ENCODE measurements around the gene GABBR2.

GABBR2 gene

GRCh38 chr9:98332405-98332831 lies 376.3 kb downstream of the GABBR2 start:
- H3K4me3 ChIP-seq (ENCODE audit: low read depth, low read length): no peak overlapping the region
- DNase-seq (ENCODE audit: low read depth): no peak
- TF ChIP-seq CTCF (conservative IDR thresholded peaks at IDR 0.05; ENCODE audit: low read depth, low read length): no peak

- H3K4me3 ChIP-seq (ENCODE audit: low read depth, low read length): no peak overlapping the region
- DNase-seq (ENCODE audit: low read depth): no peak
- no peak for TF ChIP-seq CTCF (conservative IDR thresholded peaks at IDR 0.05; ENCODE audit: low read depth, low read length)
Observed at GRCh38 chr9:98331536-98332259, 377.0 kb downstream of the GABBR2 start.

- H3K4me3 ChIP-seq (ENCODE audit: low read depth, low read length): no peak overlapping the region
- DNase-seq (ENCODE audit: low read depth): peak; percentile 74
- TF ChIP-seq CTCF (conservative IDR thresholded peaks at IDR 0.05; ENCODE audit: low read depth, low read length): no peak
Observed at GRCh38 chr9:98330831-98331230, 377.9 kb downstream of the GABBR2 start.

DNA sequence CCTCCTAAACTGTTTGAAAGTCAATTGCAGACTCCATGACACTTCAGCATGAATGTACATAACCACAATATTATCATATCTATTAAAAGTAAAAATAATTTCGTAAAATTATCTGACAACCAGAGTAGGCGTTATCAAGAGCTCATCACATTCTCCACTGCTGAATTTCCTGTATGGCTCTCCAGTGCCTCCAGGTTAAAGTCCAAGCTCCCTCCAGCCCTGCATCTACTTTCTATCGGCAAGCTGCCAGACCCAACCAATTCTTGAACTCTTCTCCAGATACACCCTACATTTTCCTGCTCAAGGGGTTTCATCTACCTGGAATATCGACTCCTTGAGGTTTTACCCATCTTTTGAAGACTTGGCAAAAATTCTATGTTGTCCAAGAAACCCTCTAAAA lies 378.8 kb downstream of the GABBR2 start:
- no peak for DNase-seq (ENCODE audit: low read depth)
- TF ChIP-seq CTCF (conservative IDR thresholded peaks at IDR 0.05; ENCODE audit: low read depth, low read length): no peak
- H3K4me3 ChIP-seq (ENCODE audit: low read depth, low read length): no peak overlapping the region

- H3K4me3 ChIP-seq (ENCODE audit: low read depth, low read length): no peak overlapping the region
- no peak for TF ChIP-seq CTCF (conservative IDR thresholded peaks at IDR 0.05; ENCODE audit: low read depth, low read length)
- DNase-seq (ENCODE audit: low read depth): no peak
Observed at GRCh38 chr9:98329281-98329680, 379.5 kb downstream of the GABBR2 start.

DNA sequence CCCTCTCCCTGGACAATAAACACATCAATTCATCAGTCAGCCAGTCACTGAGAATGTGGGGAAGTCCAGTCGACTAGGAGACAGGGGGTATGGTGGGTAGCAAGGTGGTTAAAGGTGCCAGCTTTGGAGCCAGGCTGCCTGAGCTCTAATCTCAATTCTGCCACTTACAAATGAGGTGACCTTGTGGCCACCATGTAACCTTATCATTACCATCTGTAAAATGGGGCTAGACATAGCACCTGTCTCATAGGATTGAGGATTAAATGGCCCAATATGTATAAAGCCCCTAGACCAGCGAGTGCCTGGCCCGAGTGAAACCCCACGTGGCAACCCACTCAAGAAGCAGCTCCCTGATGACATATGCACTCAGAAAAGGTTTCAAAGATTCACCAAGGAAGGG lies 380.0 kb downstream of the GABBR2 start:
- no peak overlapping the region for H3K4me3 ChIP-seq (ENCODE audit: low read depth, low read length)
- no peak for TF ChIP-seq CTCF (conservative IDR thresholded peaks at IDR 0.05; ENCODE audit: low read depth, low read length)
- no peak for DNase-seq (ENCODE audit: low read depth)

DNA sequence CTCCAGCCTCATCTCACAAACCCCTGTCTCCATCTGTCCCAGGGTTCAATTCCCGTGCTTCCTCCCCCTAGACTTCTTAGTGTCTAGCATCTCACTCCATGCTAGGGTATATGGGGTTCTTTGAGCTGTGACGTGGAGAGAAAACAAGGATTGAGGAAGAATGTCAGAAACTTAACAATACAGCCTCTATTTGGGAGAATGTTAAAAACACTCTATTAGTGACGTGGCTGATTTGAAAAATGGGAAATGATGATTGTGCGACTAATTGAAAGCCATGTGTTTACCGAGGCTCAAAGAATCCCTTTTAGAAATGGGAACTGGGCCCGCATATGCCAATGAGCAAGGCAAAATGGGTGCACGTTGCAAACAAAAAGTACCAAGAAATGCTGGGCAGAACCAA lies 380.6 kb downstream of the GABBR2 start:
- H3K4me3 ChIP-seq (ENCODE audit: low read depth, low read length): no peak overlapping the region
- no peak for TF ChIP-seq CTCF (conservative IDR thresholded peaks at IDR 0.05; ENCODE audit: low read depth, low read length)
- no peak for DNase-seq (ENCODE audit: low read depth)
